ENCODE data around the gene CAPSL. TPM values are rescaled to one million over a fixed set of nuclear protein-coding genes. Genes with fewer than 3 reads are reported as not detected.

The CAPSL gene
- total RNA-seq, 1 donor from 2014 or later: not detected

DNA sequence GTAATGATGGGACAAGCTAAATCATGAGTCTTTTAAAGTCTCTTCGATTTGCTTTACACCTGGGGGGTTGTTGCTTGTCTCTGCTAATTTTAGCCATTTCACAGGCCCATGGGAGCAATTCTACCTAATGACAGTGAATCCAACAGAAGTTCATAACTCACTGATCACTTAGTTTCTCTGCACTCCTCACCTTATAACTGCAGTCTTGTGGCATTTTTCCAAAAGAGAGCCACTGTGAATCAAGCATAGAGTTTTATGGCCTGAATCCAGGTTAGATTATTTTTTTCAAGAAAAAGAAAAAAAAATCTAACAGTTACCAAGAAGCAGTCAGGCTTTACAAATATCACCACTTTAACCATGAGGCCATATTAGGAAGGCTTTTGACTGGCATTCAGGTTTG is 83.2 kb downstream of the CAPSL start:
- Histone ChIP-seq H3K27me3 (no peaks in the 10 kb centered on the region), H3K4me1 (peaks cover 35% of the 10 kb centered on the region), H3K27ac (peak overlapping the region; percentile 20), H3K9me3 (no peaks in the 10 kb centered on the region), H3K36me3 (no peaks in the 10 kb centered on the region), H3K4me3 (no peak overlapping the region)
- TF ChIP-seq, protein P1, sequence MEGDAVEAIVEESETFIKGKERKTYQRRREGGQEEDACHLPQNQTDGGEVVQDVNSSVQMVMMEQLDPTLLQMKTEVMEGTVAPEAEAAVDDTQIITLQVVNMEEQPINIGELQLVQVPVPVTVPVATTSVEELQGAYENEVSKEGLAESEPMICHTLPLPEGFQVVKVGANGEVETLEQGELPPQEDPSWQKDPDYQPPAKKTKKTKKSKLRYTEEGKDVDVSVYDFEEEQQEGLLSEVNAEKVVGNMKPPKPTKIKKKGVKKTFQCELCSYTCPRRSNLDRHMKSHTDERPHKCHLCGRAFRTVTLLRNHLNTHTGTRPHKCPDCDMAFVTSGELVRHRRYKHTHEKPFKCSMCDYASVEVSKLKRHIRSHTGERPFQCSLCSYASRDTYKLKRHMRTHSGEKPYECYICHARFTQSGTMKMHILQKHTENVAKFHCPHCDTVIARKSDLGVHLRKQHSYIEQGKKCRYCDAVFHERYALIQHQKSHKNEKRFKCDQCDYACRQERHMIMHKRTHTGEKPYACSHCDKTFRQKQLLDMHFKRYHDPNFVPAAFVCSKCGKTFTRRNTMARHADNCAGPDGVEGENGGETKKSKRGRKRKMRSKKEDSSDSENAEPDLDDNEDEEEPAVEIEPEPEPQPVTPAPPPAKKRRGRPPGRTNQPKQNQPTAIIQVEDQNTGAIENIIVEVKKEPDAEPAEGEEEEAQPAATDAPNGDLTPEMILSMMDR (IDR thresholded peaks at IDR 0.05): no peak
- TF ChIP-seq POLR2A (IDR thresholded peaks at IDR 0.05) (no peak), POLR2AphosphoS5 (IDR thresholded peaks at IDR 0.05; ENCODE audit: insufficient read depth in 1 of 2, low read depth in 1 of 2) (no peak)
- DNase-seq (ENCODE audit: extremely low spot score in 2 of 2): no peak
- intact Hi-C loops (cut with DNase I): no loop called here

Small RNA genes within 50 kb of the gene (small RNA-seq; reads per million reads assigned to genes)
- not detected for gene AC112204.1

Other genes starting within 250 kb of the CAPSL start
- gene IL7R, start 81.7 kb downstream of the CAPSL start, total RNA-seq: 69.7 TPM
- gene UGT3A1, start 52.8 kb upstream of the CAPSL start, total RNA-seq: not detected
- gene UGT3A2, start 128.3 kb upstream of the CAPSL start, total RNA-seq: not detected
- 5.6 TPM for gene LMBRD2, start 213.3 kb upstream of the CAPSL start, total RNA-seq
- gene SKP2, start 213.5 kb upstream of the CAPSL start, total RNA-seq: 12.0 TPM